Naive B cell (primary cell): ENCODE results near the gene ARHGAP11A. TPM values are rescaled to one million over a fixed set of nuclear protein-coding genes. Genes with fewer than 3 reads are reported as not detected.
"Not testable (repeated sequence)": the region's sequence is repeated elsewhere in the genome, so short reads cannot be mapped to it uniquely, and the experiment has no call there.

ENCODE experiments used
- ATAC-seq, 2 donors: fragments of 150-1000 bp; cut with Tn5 transposase; 2 replicates each; pipeline ENCODE4 v1.10.0; 2021; ENCODE audit warnings: low read depth in 2 of 2, mild to moderate bottlenecking in 2 of 2, moderate library complexity in 2 of 2
- DNase-seq: peaks from one replicate; pipeline ENCODE4 v3.0.0; 2022
- H3K27ac Mint-ChIP-seq, 6 donors: one replicate each; pipeline ENCODE4 v1.8.0; 2020 to 2022; ENCODE audit warnings: mild to moderate bottlenecking in 6 of 6, mixed read lengths in 6 of 6, moderate library complexity in 5 of 6, inconsistent platforms in 2 of 6
- H3K27me3 Mint-ChIP-seq, 3 donors: one replicate each; pipeline ENCODE4 v1.8.0; 2021 to 2022; ENCODE audit warnings: mixed read lengths in 3 of 3, mild to moderate bottlenecking in 1 of 3
- H3K36me3 Mint-ChIP-seq, 2 donors: one replicate each; pipeline ENCODE4 v1.8.0; 2020 to 2022; ENCODE audit warnings: mixed read lengths in 2 of 2, inconsistent platforms in 1 of 2, mild to moderate bottlenecking in 1 of 2
- H3K4me1 Mint-ChIP-seq, 3 donors: one replicate each; pipeline ENCODE4 v1.8.0; 2020 to 2022; ENCODE audit warnings: mixed read lengths in 3 of 3, inconsistent platforms in 1 of 3, mild to moderate bottlenecking in 1 of 3, moderate library complexity in 1 of 3
- H3K4me3 Mint-ChIP-seq, 8 donors: one replicate each; pipeline ENCODE4 v1.8.0; 2020 to 2022; ENCODE audit warnings: mild to moderate bottlenecking in 8 of 8, mixed read lengths in 8 of 8, moderate library complexity in 8 of 8, inconsistent platforms in 2 of 8
- H3K9me3 Mint-ChIP-seq, 7 donors: one replicate each; pipeline ENCODE4 v1.8.0; 2020 to 2022; ENCODE audit warnings: mixed read lengths in 7 of 7, mild to moderate bottlenecking in 5 of 7, inconsistent platforms in 2 of 7, moderate library complexity in 1 of 7
- polyA plus RNA-seq, 6 donors: library from polyadenylated mRNA; unstranded; fragments of 300-500 nt; fragmentation: Illumina TruSeq; gene quantifications; one replicate each; pipeline ENCODE4 v1.2.3, GENCODE V29; 2021; ENCODE audit warnings: low read depth in 6 of 6

The ARHGAP11A gene, protein sequence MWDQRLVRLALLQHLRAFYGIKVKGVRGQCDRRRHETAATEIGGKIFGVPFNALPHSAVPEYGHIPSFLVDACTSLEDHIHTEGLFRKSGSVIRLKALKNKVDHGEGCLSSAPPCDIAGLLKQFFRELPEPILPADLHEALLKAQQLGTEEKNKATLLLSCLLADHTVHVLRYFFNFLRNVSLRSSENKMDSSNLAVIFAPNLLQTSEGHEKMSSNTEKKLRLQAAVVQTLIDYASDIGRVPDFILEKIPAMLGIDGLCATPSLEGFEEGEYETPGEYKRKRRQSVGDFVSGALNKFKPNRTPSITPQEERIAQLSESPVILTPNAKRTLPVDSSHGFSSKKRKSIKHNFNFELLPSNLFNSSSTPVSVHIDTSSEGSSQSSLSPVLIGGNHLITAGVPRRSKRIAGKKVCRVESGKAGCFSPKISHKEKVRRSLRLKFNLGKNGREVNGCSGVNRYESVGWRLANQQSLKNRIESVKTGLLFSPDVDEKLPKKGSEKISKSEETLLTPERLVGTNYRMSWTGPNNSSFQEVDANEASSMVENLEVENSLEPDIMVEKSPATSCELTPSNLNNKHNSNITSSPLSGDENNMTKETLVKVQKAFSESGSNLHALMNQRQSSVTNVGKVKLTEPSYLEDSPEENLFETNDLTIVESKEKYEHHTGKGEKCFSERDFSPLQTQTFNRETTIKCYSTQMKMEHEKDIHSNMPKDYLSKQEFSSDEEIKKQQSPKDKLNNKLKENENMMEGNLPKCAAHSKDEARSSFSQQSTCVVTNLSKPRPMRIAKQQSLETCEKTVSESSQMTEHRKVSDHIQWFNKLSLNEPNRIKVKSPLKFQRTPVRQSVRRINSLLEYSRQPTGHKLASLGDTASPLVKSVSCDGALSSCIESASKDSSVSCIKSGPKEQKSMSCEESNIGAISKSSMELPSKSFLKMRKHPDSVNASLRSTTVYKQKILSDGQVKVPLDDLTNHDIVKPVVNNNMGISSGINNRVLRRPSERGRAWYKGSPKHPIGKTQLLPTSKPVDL
- polyA plus RNA-seq = 1 to 10 TPM in 4 of 6 donors, under 1 TPM in 1, not detected in 1; 0.76 to 3.4 (median 1.8) TPM

GRCh38 chr15:32615051-32615870 lies at the start of gene ARHGAP11A:
TSS of gene ARHGAP11A (plus strand) at chr15:32615504. CDS start at chr15:32616212, 708 bp downstream.
- Mint-ChIP-seq H3K4me3 (peak within 1 kb of the TSS; percentile 82 to 100 (median 96)), H3K27ac (peak within 1 kb of the TSS; percentile 47 to 94 (median 89)), H3K4me1 (peaks cover 11 to 24% (median 14%) of the 10 kb centered on the region in 3 donors)
- H3K9me3 Mint-ChIP-seq, H3K27me3 Mint-ChIP-seq, H3K36me3 Mint-ChIP-seq: not testable (repeated sequence)
- DNase-seq = peak; percentile 85
- peak; percentile 81 to 86 for ATAC-seq

DNA sequence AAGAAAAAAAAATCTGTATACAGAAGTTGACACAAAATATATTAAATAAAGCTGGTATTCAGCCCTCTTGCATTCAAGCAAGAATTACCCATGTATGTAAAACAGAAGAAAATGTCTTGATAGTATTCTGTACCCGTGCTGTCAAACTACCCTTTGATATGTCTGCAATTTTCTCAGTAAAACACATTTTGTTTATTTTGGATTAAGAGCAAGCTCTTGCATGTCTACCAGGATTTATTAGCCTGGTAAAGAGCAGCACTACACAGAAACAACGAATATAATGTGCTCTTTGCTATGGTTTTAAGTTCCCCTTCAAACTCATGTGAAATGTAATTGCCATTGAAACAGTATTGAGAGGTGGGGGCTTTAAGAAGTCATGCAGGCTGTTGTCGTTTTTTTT lies 46.3 kb upstream of the ARHGAP11A start:
- not testable (repeated sequence) for DNase-seq, H3K9me3 Mint-ChIP-seq, H3K27ac Mint-ChIP-seq, H3K27me3 Mint-ChIP-seq, H3K4me1 Mint-ChIP-seq, H3K36me3 Mint-ChIP-seq, ATAC-seq, H3K4me3 Mint-ChIP-seq

GRCh38 chr15:32578482-32578881 lies 36.8 kb upstream of the ARHGAP11A start:
- not testable (repeated sequence) for H3K4me1 Mint-ChIP-seq, H3K27ac Mint-ChIP-seq
- H3K4me3 Mint-ChIP-seq = peak overlapping the region in 2 of 8 donors; percentile 34 to 50

GRCh38 chr15:32585844-32586243 lies 29.5 kb upstream of the ARHGAP11A start:
- not testable (repeated sequence) for H3K27ac Mint-ChIP-seq, H3K4me3 Mint-ChIP-seq, H3K9me3 Mint-ChIP-seq, H3K36me3 Mint-ChIP-seq, H3K27me3 Mint-ChIP-seq, DNase-seq, H3K4me1 Mint-ChIP-seq, ATAC-seq

More at GRCh38 chr15:32578482-32578881, 36.8 kb upstream of the ARHGAP11A start:
- DNase-seq, H3K27me3 Mint-ChIP-seq, H3K36me3 Mint-ChIP-seq, H3K9me3 Mint-ChIP-seq, ATAC-seq: not testable (repeated sequence)

DNA sequence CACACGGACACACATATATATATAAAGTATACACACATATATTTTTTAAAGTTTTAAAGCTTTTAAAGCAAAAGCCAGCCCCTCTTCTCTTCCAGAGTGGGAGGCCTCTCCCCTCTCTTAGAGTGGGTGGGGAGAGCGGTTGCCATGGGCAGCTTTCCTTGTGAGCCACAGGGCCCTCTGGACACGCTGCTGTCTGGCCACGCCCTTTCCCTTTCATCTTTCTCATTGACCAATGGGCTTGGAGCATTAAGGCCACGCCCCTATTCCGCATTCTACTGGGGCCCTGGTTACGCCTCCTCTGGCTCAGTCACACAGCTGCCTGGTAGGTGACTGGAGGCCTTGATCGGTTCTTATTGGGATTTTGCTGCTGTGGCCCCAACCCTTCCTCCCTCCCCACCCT lies 22.2 kb upstream of the ARHGAP11A start, which contains the start of gene GOLGA8N:
Gene GOLGA8N, plus strand, starts transcription at position 306 of the 400 bp plus-strand sequence.
- H3K4me3 Mint-ChIP-seq, DNase-seq, H3K9me3 Mint-ChIP-seq, H3K4me1 Mint-ChIP-seq, H3K36me3 Mint-ChIP-seq, ATAC-seq, H3K27ac Mint-ChIP-seq, H3K27me3 Mint-ChIP-seq: not testable (repeated sequence)

DNA sequence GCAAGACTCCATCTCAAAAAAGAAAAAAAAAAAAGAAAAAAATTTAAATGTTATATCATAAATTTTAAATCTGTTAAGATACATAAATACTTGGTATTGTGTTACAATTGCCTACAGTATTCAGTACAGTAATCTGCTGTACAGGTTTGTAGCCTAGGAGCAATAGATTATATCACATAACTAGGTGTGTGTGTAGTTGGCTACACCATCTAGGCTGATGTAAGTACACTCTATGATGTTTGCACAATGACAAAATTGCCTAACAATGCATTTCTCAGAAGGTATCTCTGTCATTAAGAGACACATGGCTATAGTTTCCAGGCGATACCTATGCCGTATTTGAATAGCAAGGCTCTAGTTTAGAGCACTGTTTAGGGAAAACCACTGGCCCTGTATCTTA lies 5.8 kb upstream of the ARHGAP11A start:
- H3K27me3 Mint-ChIP-seq, H3K4me3 Mint-ChIP-seq, H3K9me3 Mint-ChIP-seq, DNase-seq, H3K36me3 Mint-ChIP-seq, ATAC-seq, H3K27ac Mint-ChIP-seq: not testable (repeated sequence)
- H3K4me1 Mint-ChIP-seq = peaks cover 4 to 10% (median 4%) of the 10 kb centered on the region in 3 donors

GRCh38 chr15:32610719-32611118 lies 4.6 kb upstream of the ARHGAP11A start:
- H3K9me3 Mint-ChIP-seq, H3K4me3 Mint-ChIP-seq, DNase-seq, H3K36me3 Mint-ChIP-seq, ATAC-seq, H3K27ac Mint-ChIP-seq, H3K27me3 Mint-ChIP-seq: not testable (repeated sequence)
- H3K4me1 Mint-ChIP-seq = peaks cover 6 to 15% (median 8%) of the 10 kb centered on the region in 3 donors

- DNase-seq, H3K9me3 Mint-ChIP-seq, H3K27me3 Mint-ChIP-seq, H3K36me3 Mint-ChIP-seq: not testable (repeated sequence)
- ATAC-seq = peak in 1 of 2 donors; percentile 3
- H3K4me1 Mint-ChIP-seq = peaks cover 11 to 24% (median 14%) of the 10 kb centered on the region in 3 donors
- peak overlapping the region; percentile 47 to 94 (median 86) for H3K27ac Mint-ChIP-seq
- peak overlapping the region; percentile 82 to 100 (median 96) for H3K4me3 Mint-ChIP-seq
Measured at GRCh38 chr15:32614712-32615050, 623 bp upstream of the ARHGAP11A start.

DNA sequence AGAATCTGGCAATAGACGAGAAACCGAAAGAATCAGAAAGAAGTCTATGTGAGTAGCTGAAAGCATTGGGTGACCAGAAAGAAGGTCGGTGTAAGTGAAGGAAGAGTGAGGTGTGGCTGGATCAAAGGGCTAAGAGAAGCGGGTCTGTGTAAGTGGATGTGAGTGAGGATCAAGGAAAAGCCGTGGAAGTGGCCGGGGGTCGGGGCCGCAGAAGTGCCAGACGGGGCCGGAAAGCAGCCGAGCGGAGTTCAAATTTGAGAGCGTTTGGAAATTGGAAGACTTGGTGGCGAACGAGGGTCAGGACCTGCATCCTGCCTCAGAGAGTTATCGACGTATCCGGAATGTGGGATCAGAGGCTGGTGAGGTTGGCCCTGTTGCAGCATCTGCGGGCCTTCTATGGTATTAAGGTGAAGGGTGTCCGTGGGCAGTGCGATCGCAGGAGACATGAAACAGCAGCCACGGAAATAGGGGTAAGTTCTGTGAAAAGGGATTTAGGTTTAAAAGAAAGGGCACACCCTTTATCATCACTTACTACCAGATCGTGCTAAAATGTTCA lies 645 bp downstream of the ARHGAP11A start:
- Mint-ChIP-seq H3K27ac (peak overlapping the region; percentile 47 to 94 (median 89)), H3K4me1 (peaks cover 11 to 24% (median 14%) of the 10 kb centered on the region in 3 donors), H3K4me3 (peak overlapping the region; percentile 82 to 100 (median 96))
- not testable (repeated sequence) for H3K27me3 Mint-ChIP-seq, H3K36me3 Mint-ChIP-seq, H3K9me3 Mint-ChIP-seq, DNase-seq
- peak; percentile 2 to 6 for ATAC-seq

- ATAC-seq = peak in 1 of 2 donors; percentile 25
- DNase-seq = no peak
- Mint-ChIP-seq H3K27ac (peak overlapping the region in 1 of 6 donors; percentile 16), H3K27me3 (peaks cover 5 to 10% (median 5%) of the 10 kb centered on the region in 3 donors), H3K9me3 (no peaks in the 10 kb centered on the region), H3K4me3 (peak overlapping the region in 1 of 8 donors; percentile 21), H3K4me1 (peaks cover 14 to 17% (median 15%) of the 10 kb centered on the region in 3 donors), H3K36me3 (peaks cover 0 to 10% of the 10 kb centered on the region in 2 donors)
Measured at GRCh38 chr15:32636410-32636809, 21.1 kb downstream of the ARHGAP11A start.

DNA sequence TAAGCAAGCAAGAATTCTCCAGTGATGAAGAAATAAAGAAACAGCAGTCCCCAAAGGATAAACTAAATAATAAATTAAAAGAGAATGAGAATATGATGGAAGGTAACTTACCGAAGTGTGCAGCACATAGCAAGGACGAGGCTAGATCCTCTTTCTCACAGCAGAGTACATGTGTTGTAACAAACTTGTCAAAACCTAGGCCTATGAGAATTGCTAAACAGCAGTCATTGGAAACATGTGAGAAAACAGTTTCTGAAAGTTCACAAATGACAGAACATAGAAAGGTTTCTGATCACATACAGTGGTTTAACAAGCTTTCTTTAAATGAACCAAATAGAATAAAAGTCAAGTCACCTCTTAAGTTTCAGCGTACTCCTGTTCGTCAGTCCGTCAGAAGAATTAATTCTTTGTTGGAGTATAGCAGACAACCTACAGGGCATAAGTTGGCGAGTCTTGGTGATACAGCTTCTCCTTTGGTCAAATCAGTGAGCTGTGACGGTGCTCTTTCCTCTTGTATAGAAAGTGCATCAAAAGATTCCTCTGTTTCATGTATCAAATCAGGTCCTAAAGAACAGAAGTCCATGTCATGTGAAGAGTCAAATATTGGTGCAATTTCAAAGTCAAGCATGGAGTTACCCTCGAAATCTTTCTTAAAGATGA lies 21.7 kb downstream of the ARHGAP11A start:
- no peaks in the 10 kb centered on the region for H3K9me3 Mint-ChIP-seq
- H3K4me3 Mint-ChIP-seq = peak overlapping the region in 1 of 8 donors; percentile 40
- H3K27ac Mint-ChIP-seq = peak overlapping the region in 1 of 6 donors; percentile 16
- H3K36me3 Mint-ChIP-seq = peaks cover 0 to 10% of the 10 kb centered on the region in 2 donors
- ATAC-seq (peak; percentile 52 to 67), DNase-seq (no peak)
- H3K4me1 Mint-ChIP-seq = peaks cover 14 to 17% (median 15%) of the 10 kb centered on the region in 3 donors
- H3K27me3 Mint-ChIP-seq = peaks cover 11 to 14% (median 11%) of the 10 kb centered on the region in 3 donors

GRCh38 chr15:32637704-32638103 lies 22.4 kb downstream of the ARHGAP11A start:
- H3K9me3 Mint-ChIP-seq = no peaks in the 10 kb centered on the region
- peaks cover 0 to 10% of the 10 kb centered on the region in 2 donors for H3K36me3 Mint-ChIP-seq
- H3K27me3 Mint-ChIP-seq = peaks cover 11 to 16% (median 11%) of the 10 kb centered on the region in 3 donors
- peaks cover 14 to 17% (median 15%) of the 10 kb centered on the region in 3 donors for H3K4me1 Mint-ChIP-seq
- ATAC-seq (no peak), DNase-seq (no peak)
- H3K27ac Mint-ChIP-seq = no peak overlapping the region
- H3K4me3 Mint-ChIP-seq = no peak overlapping the region
